OCI-LY1 (cell line): ENCODE results near the gene ESPN.

Experiments
- H2AFZ ChIP-seq: fragments of 200-600 bp; sonication (generic), shearing (Covaris generic); 2 replicates; pipeline ENCODE4 v1.6.0; 2014; ENCODE audit warnings: antibody characterized with exemption, mild to moderate bottlenecking, low read length
- H3F3A ChIP-seq: fragments of 200-600 bp; sonication (generic), shearing (Covaris generic); 2 replicates; pipeline ENCODE4 v1.6.0; 2014; ENCODE audit warnings: mild to moderate bottlenecking, antibody characterized with exemption, low read length, moderate library complexity; ENCODE audit not compliant: insufficient read depth
- H3K27ac ChIP-seq: fragments of 200-600 bp; sonication (generic); 2 replicates; pipeline ENCODE4 v1.5.1; 2014; ENCODE audit warnings: low read length, mixed run types, mild to moderate bottlenecking, low read depth; ENCODE audit not compliant: poor library complexity, severe bottlenecking
- H3K27me3 ChIP-seq: fragments of 200-600 bp; sonication (generic); 2 replicates; pipeline ENCODE4 v1.6.0; 2014; ENCODE audit warnings: antibody characterized with exemption, mild to moderate bottlenecking, low read length, moderate library complexity; ENCODE audit not compliant: insufficient read depth
- H3K36me3 ChIP-seq: fragments of 200-600 bp; sonication (generic); 2 replicates; pipeline ENCODE4 v1.6.1; 2014; ENCODE audit warnings: mild to moderate bottlenecking, antibody characterized with exemption, low read length, moderate library complexity, mixed read lengths; ENCODE audit not compliant: insufficient read depth
- H3K4me1 ChIP-seq: fragments of 200-600 bp; sonication (generic); 2 replicates; pipeline ENCODE4 v1.5.1; 2014; ENCODE audit warnings: mild to moderate bottlenecking, low read length, moderate library complexity; ENCODE audit not compliant: insufficient read depth, severe bottlenecking
- H3K4me2 ChIP-seq: fragments of 200-600 bp; sonication (generic), shearing (Covaris generic); 2 replicates; pipeline ENCODE4 v1.6.1; 2014; ENCODE audit warnings: low read length
- H3K4me3 ChIP-seq: fragments of 200-600 bp; sonication (generic); 2 replicates; pipeline ENCODE4 v1.5.1; 2014; ENCODE audit warnings: low read length, low read depth, mild to moderate bottlenecking, mixed read lengths; ENCODE audit not compliant: poor library complexity, severe bottlenecking
- H3K79me2 ChIP-seq: fragments of 200-600 bp; shearing (Covaris generic); 2 replicates; pipeline ENCODE4 v1.6.1; 2016; ENCODE audit warnings: mixed run types, low read length, mixed read lengths; ENCODE audit not compliant: insufficient read depth
- H3K9ac ChIP-seq: fragments of 200-600 bp; sonication (generic), shearing (Covaris generic); 2 replicates; pipeline ENCODE4 v1.6.1; 2014; ENCODE audit warnings: mild to moderate bottlenecking, low read length, mixed read lengths
- H3K9me2 ChIP-seq: fragments of 200-600 bp; sonication (generic), shearing (Covaris generic); 2 replicates; pipeline ENCODE4 v1.6.1; 2014; ENCODE audit warnings: low read depth, mild to moderate bottlenecking, low read length, mixed read lengths
- H3K9me3 ChIP-seq: fragments of 200-600 bp; shearing (Covaris generic); 2 replicates; pipeline ENCODE4 v1.6.1; 2014; ENCODE audit warnings: low read length, mixed read lengths
- H4K20me1 ChIP-seq: fragments of 200-600 bp; sonication (generic), shearing (Covaris generic); 2 replicates; pipeline ENCODE4 v1.6.0; 2016; ENCODE audit warnings: mild to moderate bottlenecking, low read length; ENCODE audit not compliant: insufficient read depth
- CTCF ChIP-seq: fragments of 200-600 bp; sonication (generic), shearing (Covaris generic); IDR thresholded peaks from 2 replicates; pipeline ENCODE4 v1.5.1; 2017; ENCODE audit warnings: mild to moderate bottlenecking, antibody characterized with exemption, low read length, moderate library complexity, mixed read lengths
- EZH2 ChIP-seq: fragments of 200-600 bp; sonication (generic), shearing (Covaris generic); IDR thresholded peaks from 2 replicates; pipeline ENCODE4 v1.8.0; 2017; ENCODE audit warnings: borderline replicate concordance, mixed run types, mild to moderate bottlenecking, antibody characterized with exemption, low read length, moderate library complexity, mixed read lengths

The ESPN gene

DNA sequence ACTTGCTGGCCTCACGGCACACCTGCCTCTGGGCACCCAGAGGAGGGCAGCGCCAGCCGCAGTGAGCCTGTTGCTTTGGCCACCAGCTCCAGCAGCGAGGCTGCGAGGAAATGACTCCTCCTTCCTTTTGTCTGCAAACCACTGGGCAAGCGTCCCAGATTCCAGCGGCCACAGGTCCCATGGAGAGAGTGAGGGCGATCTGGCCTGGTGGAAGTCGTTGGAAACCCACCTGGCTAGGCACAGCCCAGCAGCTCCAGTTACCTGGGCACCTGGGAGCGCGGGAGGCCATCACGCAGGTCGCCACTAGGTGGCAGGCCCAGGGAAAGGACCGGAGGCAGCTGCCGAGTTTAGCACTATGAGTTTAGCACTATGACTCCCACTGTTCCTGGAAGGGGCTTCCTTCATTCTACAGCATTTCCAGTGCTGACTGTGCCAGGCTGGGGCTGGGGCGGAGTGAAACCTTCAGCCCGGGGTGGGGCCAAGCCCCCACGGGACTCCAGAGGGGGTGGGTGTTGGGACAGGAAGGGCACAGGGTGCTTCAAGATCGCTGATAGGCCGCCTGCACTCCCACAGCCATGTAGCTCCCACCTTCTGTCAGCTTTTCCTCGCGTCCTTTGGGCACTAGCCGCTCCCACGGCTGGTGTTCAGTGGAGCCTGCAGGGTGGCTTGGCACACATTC lies 1.1 kb upstream of the ESPN start:
- Histone ChIP-seq H3K27ac (no peak overlapping the region), H3K4me2 (no peak overlapping the region), H3K9ac (no peak overlapping the region), H3K9me2 (no peaks in the 10 kb centered on the region), H2AFZ (no peak overlapping the region), H3F3A (no peaks in the 10 kb centered on the region), H3K9me3 (no peaks in the 10 kb centered on the region), H3K27me3 (peaks cover 28% of the 10 kb centered on the region), H3K4me3 (no peak overlapping the region), H3K36me3 (no peaks in the 10 kb centered on the region), H3K4me1 (no peaks in the 10 kb centered on the region), H3K79me2 (no peaks in the 10 kb centered on the region), H4K20me1 (no peaks in the 10 kb centered on the region)
- TF ChIP-seq EZH2 (no peak), CTCF (peak; percentile 90)

GRCh38 chr1:6424000-6424565 lies 493 bp upstream of the ESPN start:
- Histone ChIP-seq H3K4me2 (no peak overlapping the region; the same call in 1 of the 2 replicates), H3K36me3 (no peaks in the 10 kb centered on the region), H3K4me1 (no peaks in the 10 kb centered on the region), H3K4me3 (no peak overlapping the region), H3K9me3 (no peaks in the 10 kb centered on the region), H4K20me1 (no peaks in the 10 kb centered on the region), H3K9ac (no peak overlapping the region), H2AFZ (no peak overlapping the region), H3K27me3 (peaks cover 28% of the 10 kb centered on the region), H3K79me2 (no peaks in the 10 kb centered on the region), H3K27ac (no peak overlapping the region), H3K9me2 (no peaks in the 10 kb centered on the region), H3F3A (no peaks in the 10 kb centered on the region)
- TF ChIP-seq EZH2 (no peak), CTCF (no peak)

GRCh38 chr1:6425658-6426057 lies 1.1 kb downstream of the ESPN start:
- no peak overlapping the region for H2AFZ ChIP-seq
- no peak overlapping the region for H3K4me2 ChIP-seq
- H3K9me3 ChIP-seq: no peaks in the 10 kb centered on the region
- H3F3A ChIP-seq: no peaks in the 10 kb centered on the region
- no peaks in the 10 kb centered on the region for H3K9me2 ChIP-seq
- no peaks in the 10 kb centered on the region for H3K79me2 ChIP-seq
- H3K4me1 ChIP-seq: no peaks in the 10 kb centered on the region
- H3K9ac ChIP-seq: no peak overlapping the region
- H3K27me3 ChIP-seq: peaks cover 27% of the 10 kb centered on the region
- TF ChIP-seq CTCF: no peak
- TF ChIP-seq EZH2: no peak
- no peaks in the 10 kb centered on the region for H3K36me3 ChIP-seq
- no peak overlapping the region for H3K4me3 ChIP-seq
- no peak overlapping the region for H3K27ac ChIP-seq
- no peaks in the 10 kb centered on the region for H4K20me1 ChIP-seq
